ENCODE results near the gene HDDC2. TPM values are rescaled to one million over a fixed set of nuclear protein-coding genes. Genes with fewer than 3 reads are reported as not detected.
A peak's percentile ranks its signal among the peaks of the same experiment; 100 is the strongest.

HDDC2 gene, protein sequence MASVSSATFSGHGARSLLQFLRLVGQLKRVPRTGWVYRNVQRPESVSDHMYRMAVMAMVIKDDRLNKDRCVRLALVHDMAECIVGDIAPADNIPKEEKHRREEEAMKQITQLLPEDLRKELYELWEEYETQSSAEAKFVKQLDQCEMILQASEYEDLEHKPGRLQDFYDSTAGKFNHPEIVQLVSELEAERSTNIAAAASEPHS
- 84.8 TPM for total RNA-seq
- long read RNA-seq, transcript HDDC2-202 (6 exons, 918 nt): major isoform, 29 of 79 reads
- long read RNA-seq, transcript HDDC2-201 (5 exons, 1,350 nt): minor isoform, 18 of 79 reads
- long read RNA-seq, partial matches to known transcripts: 5 of 79 reads
- long read RNA-seq, other reads (novel, unspliced or antisense): 25 of 79 reads

DNA sequence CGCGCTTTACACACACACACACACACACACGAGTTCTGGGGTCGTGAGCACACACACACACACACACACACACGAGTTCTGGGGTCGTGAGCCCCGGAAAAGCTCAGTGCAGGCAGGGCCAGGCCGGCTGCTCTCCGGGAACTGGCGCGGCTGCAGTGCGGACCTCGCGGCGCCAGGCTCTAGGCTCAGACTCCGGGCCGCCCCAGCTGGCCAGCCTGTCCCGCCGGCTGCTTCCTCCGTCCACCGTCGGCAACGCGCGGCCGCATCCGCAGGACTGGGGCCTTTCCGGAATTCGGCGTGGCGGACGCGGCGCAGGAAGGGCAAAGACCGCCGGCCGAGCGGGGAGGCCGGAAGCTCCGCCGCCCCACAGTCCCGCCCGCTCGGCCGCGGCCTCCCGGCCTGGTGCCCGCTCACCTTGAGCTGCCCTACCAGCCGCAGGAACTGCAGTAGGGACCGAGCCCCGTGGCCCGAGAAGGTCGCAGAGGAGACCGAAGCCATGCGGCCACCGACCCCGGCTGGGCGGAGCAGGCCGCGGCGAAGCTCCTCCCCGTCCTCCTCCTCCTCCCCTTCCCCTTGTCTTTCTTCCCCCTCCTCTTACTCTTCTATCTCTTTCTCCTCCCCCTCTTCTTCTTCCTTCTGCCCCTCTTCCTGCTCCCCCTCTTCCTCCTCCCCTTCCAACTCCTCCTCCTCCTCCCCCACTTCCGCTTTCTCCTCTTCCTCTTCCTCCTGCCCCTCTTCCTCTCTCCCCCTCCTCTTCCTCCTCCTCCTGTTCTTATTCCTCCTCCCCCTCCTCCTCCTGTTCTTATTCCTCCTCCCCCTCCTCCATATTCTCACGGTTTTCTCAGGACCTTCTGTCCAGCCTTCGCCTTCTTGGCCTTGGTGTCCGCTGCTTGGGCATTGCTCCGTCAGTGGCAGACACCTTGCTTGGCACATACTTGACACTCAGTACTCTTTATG, at the start of gene HDDC2:
Gene HDDC2 (minus strand): TSS at position 533 of the 957 bp plus-strand sequence. CDS start 35 bp downstream, at position 498.
- ATAC-seq (ENCODE audit: poor library complexity): peak; percentile 92
- intact Hi-C loops (cut with DNase I): loop anchor here (5.0 to 10.0 kb wide), 2 partner anchors 107 to 149 kb away; partner anchors contain the start of gene TPD52L1
- DNase-seq: peak; percentile 88

- intact Hi-C loops (cut with DNase I): no loop called here
- no peak for DNase-seq
- ATAC-seq (ENCODE audit: poor library complexity): no peak
Observed at GRCh38 chr6:125346926-125347563, 45.3 kb upstream of the HDDC2 start.

DNA sequence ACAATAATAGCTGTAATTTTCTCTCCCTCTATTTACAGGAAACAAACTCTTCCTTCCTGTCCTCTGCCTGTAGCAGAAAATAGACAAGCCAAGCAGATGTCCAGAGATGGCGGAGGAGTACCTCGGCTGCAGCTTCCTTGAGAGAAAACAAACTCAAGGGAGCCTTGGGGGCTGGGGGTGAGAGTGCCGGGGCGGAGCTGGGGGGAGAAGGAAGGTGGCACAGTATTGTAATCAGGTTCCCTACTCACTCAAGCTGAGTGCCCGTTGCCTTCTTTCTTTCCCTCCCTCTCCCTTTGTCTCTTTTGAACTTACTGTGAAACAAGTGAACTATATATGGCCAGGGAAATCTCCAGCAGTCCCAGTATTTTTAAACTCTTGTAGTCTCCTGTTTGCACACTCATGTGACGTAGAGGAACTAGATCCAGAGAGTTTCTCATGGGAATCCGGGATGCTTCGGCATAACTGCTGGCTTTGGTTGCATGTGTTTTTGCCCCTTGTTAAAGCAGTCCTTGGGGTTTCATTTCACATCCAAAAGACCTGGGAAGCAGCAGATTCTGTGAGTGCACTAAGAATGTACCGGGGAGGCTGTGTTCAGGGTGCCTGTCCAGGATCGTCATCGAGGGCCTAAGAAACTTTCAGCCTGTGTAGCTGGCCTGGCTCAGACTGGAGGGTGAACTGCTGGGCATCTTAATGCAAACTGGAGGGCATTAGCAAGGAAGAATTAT, 44.6 kb upstream of the HDDC2 start:
- intact Hi-C loops (cut with DNase I): no loop called here
- ATAC-seq (ENCODE audit: poor library complexity) (peak; percentile 39), DNase-seq (no peak)

- no peak for ATAC-seq (ENCODE audit: poor library complexity)
- DNase-seq: no peak
- intact Hi-C loops (cut with DNase I): no loop called here
Observed at GRCh38 chr6:125341460-125341859, 39.7 kb upstream of the HDDC2 start.

- DNase-seq (no peak), ATAC-seq (ENCODE audit: poor library complexity) (peak; percentile 5)
- intact Hi-C loops (cut with DNase I): no loop called here
Observed at GRCh38 chr6:125340991-125341390, 39.2 kb upstream of the HDDC2 start.

DNA sequence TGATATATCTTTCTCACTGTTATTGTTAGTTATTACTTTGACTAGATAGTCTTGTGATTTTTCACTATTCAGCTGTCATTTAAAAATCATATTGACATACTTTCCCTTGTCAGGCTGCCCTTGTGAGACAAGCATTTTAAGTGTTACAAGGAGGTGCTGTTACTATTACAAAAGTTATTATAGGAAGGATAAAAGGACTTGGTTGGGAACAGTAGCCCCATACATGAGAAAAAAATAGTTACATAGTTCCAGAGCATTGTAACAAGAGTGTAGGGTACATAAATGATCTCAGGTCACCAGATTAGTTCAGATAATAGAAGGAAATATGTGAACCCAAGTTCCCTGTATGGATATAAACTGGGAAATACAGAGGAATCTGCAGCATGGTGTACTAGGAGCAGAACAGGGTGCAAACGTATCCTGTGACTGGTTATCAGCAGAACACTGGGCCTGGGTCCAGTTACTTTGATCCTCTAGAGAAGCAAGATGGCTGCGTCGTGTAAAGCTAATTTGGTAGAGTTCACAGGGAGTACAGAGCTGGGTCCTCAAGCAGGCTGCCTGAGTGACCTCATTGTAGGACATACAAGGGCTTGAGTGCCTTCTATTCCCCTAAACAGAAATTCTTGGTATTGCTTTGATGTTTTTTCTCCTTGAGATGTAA, 38.5 kb upstream of the HDDC2 start:
- peak; percentile 94 for ATAC-seq (ENCODE audit: poor library complexity)
- intact Hi-C loops (cut with DNase I): no loop called here
- DNase-seq: peak; percentile 41

GRCh38 chr6:125339653-125340052, 37.9 kb upstream of the HDDC2 start:
- ATAC-seq (ENCODE audit: poor library complexity) (no peak), DNase-seq (no peak)
- intact Hi-C loops (cut with DNase I): no loop called here

DNA sequence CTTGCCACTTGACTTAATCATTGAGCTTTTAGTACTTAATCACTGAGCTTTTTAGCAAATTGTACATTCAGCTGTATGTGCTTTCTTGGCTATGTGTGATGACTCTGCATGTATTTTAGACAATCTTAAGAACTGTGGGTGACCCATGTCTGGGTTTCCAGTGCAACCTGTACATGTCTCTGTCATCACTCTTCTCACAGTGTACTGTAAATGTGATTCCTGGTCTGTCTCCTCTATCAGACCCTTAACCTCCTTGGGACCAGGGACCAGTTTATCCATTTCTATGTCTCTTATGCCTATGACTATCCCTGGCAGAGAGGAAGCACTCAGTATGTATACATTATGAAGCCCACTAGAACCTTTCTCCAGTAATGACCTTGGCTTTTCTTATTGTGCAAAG, 36.6 kb upstream of the HDDC2 start:
- ATAC-seq (ENCODE audit: poor library complexity) (no peak), DNase-seq (no peak)
- intact Hi-C loops (cut with DNase I): no loop called here

- no peak for DNase-seq
- intact Hi-C loops (cut with DNase I): no loop called here
- ATAC-seq (ENCODE audit: poor library complexity): no peak
Observed at GRCh38 chr6:125337706-125338105, 35.9 kb upstream of the HDDC2 start.

GRCh38 chr6:125332664-125333063, 30.9 kb upstream of the HDDC2 start:
- ATAC-seq (ENCODE audit: poor library complexity) (no peak), DNase-seq (no peak)
- intact Hi-C loops (cut with DNase I): no loop called here

DNA sequence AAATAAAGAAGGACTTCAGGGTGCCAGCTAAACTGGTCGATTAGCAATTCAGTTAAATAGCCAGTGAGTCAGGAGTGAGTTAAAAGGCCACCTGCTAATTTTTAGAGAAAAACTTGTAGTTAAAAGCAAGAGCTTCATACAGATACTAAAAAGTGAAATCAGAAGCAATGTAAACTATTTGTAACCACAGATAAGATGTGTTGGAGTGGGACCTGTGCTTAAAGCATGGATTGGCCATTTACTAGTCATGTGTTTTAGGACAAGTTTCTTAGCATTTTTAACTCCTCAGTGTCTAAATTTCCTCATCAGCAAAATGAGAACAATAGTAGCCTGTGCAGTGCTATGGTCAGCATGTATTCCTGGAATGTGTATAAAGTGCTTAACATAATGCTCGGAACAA, 23.8 kb upstream of the HDDC2 start:
- intact Hi-C loops (cut with DNase I): no loop called here
- DNase-seq: no peak
- ATAC-seq (ENCODE audit: poor library complexity): no peak

DNA sequence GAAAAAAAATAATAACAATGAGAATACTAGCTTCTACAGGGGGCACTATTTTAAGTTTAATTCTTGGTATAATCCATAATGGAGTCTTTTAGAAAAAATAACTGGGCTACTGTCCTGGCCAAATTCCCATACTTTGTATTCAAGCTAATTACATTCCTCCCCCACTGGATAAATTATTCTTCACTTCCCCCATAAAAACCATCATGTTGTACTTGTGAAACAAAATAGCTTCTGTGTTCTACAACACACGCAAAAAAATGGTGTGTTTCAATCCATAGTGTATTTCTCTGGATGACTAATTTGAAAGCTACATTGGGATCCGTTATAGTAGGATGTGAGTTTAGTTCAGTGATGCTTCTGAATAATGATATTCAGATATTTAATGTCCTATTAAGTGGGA, 21.6 kb upstream of the HDDC2 start:
- no peak for ATAC-seq (ENCODE audit: poor library complexity)
- intact Hi-C loops (cut with DNase I): no loop called here
- DNase-seq: no peak

DNA sequence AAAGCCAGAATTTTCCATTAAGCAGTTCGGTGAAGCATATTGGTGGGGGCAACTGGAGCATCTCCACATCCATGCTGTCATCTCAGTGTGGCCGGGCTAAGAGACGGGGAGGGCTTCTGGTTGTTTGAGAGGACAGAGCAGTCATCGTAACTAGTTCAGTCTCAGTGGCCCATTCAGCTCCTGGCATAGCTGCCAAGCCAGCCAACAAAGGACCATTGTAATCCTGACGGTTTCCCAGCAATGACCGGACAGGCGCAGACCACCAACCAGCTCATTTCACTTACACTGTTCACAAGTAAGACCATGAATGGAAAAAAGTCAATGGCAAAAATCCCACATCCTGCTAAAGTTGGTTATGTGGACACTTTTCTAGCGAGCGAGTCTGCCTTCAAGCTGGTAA, 14.9 kb upstream of the HDDC2 start:
- ATAC-seq (ENCODE audit: poor library complexity): no peak
- intact Hi-C loops (cut with DNase I): no loop called here
- no peak for DNase-seq

DNA sequence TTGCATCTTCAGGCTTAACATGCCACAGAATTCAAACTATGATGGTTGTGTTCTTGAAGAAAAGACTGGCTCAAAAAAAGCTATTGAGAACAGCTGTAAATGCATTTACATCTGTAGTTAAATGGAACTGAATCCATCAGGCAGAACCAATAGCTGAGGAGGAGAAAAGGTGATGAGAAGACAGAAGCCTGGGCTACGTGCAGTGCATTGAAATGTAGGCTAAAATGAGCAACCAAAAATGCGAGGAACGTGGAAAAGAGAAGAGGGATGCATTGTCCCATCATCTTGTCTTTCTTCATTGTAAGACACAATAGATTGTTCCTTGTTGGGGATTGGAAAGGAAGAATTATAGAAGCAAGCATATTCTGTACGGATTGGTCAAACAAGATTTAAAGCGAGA, 13.8 kb upstream of the HDDC2 start:
- intact Hi-C loops (cut with DNase I): no loop called here
- ATAC-seq (ENCODE audit: poor library complexity): no peak
- no peak for DNase-seq

DNA sequence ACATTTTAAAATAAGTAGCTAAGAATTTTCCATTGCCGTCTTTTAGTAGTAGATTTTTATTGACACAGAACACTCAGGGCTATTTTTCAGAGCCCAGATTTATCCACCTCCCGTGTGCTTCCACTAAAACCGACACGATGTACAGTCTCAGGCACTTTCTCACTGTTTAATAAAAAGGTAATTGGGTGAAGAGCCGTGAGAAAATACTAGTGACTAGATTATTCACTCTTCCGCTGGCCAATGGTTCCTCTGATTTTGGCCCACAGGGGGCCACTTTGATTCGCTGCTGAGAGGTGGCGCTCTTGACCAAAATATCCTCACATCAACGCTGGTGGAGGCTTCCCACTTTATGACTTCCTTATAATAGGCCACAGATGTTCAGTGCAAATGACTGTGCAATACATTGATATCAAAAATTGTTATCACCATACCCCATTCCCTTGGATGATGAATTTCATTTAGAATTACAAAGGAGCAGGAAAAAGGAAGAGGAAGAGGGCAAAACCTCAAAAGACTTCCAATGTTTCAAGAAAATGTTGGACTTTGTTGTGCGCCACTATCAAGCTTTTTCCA, 12.3 kb upstream of the HDDC2 start:
- intact Hi-C loops (cut with DNase I): no loop called here
- ATAC-seq (ENCODE audit: poor library complexity) (peak; percentile 92), DNase-seq (peak; percentile 67)

GRCh38 chr6:125312950-125313349, 11.2 kb upstream of the HDDC2 start:
- no peak for ATAC-seq (ENCODE audit: poor library complexity)
- intact Hi-C loops (cut with DNase I): no loop called here
- DNase-seq: no peak

- ATAC-seq (ENCODE audit: poor library complexity): peak; percentile 57
- intact Hi-C loops (cut with DNase I): no loop called here
- DNase-seq: no peak
Observed at GRCh38 chr6:125312478-125312877, 10.7 kb upstream of the HDDC2 start.

Data from Right ventricle myocardium superior (tissue), 1 donor.